ENCODE results near the gene CAPZB. TPM values are rescaled to one million over a fixed set of nuclear protein-coding genes. Genes with fewer than 3 reads are reported as not detected.
A peak's percentile ranks its signal among the peaks of the same experiment; 100 is the strongest.

Gene CAPZB
- total RNA-seq, 5 donors from 2014 or later (not counting 1 experiment from before 2014, with no cell fraction given), result 272 to 342 (median 320) TPM

DNA sequence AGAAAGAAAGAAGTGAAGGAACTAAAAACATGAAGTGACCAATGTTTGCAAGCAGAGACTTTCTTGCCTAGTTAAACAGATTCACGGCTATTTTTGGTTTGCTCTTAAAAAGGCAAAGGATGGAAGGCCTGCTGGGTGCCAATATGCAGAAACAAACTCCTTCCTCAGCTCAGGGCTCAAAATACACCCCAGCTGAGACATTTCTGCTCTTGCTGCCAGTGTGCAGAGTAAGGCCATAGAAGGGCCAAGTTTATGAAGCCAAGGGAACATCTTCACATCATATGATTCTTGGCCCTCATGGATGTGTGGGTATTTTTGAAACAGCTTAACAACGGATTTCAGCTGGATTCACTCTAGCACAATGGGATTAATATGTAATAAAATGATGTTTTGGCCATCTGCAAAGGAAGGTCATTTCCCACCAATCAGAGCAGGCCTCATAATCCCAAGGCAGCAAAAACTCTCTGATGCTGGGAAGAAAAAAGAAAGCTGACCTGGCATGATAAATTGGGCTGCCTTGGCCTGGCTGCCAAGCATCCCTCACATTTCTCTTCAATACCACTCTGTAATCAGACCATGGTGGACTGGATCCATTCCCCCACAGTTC is 70.7 kb downstream of the CAPZB start:
- no peaks in the 10 kb centered on the region for H3K27me3 Mint-ChIP-seq
- DNase-seq (no peak), ATAC-seq (replicated peaks in 1 of 4) (no peak)
- Histone ChIP-seq H3K4me3 (ENCODE audit: control insufficient read depth in 1 of 2, extremely low read depth in 1 of 2, low read length in 1 of 2) (no peak overlapping the region), H3K9me3 (no peaks in the 10 kb centered on the region), H3K27ac (ENCODE audit: low read length) (no peak overlapping the region), H3K36me3 (ENCODE audit: control insufficient read depth in 2 of 2, extremely low read depth in 1 of 2, insufficient read depth in 1 of 2, low read length in 1 of 2) (peaks cover 11 to 77% of the 10 kb centered on the region in 2 donors), H3K4me1 (ENCODE audit: control insufficient read depth in 1 of 2, extremely low read depth in 1 of 2, insufficient read depth in 2 of 2, low read length in 2 of 2) (peaks cover 0 to 40% of the 10 kb centered on the region in 2 experiments), H3K27me3 (replicated peaks in 1 of 2; ENCODE audit: control insufficient read depth in 2 of 2, extremely low read depth in 1 of 2, insufficient read depth in 2 of 2, low read length in 1 of 2) (no peaks in the 10 kb centered on the region)
- ChIA-PET POLR2A (interaction anchor here in 1 of 2 donors (0.6 kb wide), 1 partner anchor 14 kb away, joined by 7 read pairs; no protein-coding TSS in a partner anchor), CTCF (interaction anchor here in 1 of 2 donors (0.5 kb wide), 1 partner anchor 86 kb away, joined by 5 read pairs; no protein-coding TSS in a partner anchor)
- peaks cover 33% of the 10 kb centered on the region for H3K36me3 Mint-ChIP-seq
- H3K4me1 Mint-ChIP-seq, result peaks cover 87 to 91% (median 88%) of the 10 kb centered on the region in 3 donors
- H3K27ac Mint-ChIP-seq, result peak overlapping the region; percentile 50 to 75
- H3K9me3 Mint-ChIP-seq, result no peaks in the 10 kb centered on the region
- no peak overlapping the region for H3K4me3 Mint-ChIP-seq
- 100% methylated on average over 1 of the region's 2 CpGs for WGBS (ENCODE audit: insufficient coverage)

- ChIA-PET CTCF (interaction anchor here in 1 of 2 donors (0.5 kb wide), 1 partner anchor 87 kb away, joined by 5 read pairs; no protein-coding TSS in a partner anchor), POLR2A (no interaction called here)
- H3K4me3 ChIP-seq (ENCODE audit: control insufficient read depth in 1 of 2, extremely low read depth in 1 of 2, low read length in 1 of 2), result no peak overlapping the region
- DNase-seq, result no peak
- H3K4me1 ChIP-seq (ENCODE audit: control insufficient read depth in 1 of 2, extremely low read depth in 1 of 2, insufficient read depth in 2 of 2, low read length in 2 of 2), result peaks cover 2 to 40% of the 10 kb centered on the region in 2 experiments
- H3K36me3 ChIP-seq (ENCODE audit: control insufficient read depth in 2 of 2, extremely low read depth in 1 of 2, insufficient read depth in 1 of 2, low read length in 1 of 2), result peaks cover 6 to 75% of the 10 kb centered on the region in 2 donors
- no peaks in the 10 kb centered on the region for H3K27me3 Mint-ChIP-seq
- no peak overlapping the region for H3K4me3 Mint-ChIP-seq
- H3K4me1 Mint-ChIP-seq, result peaks cover 88 to 91% (median 89%) of the 10 kb centered on the region in 3 donors
- no peaks in the 10 kb centered on the region for H3K27me3 ChIP-seq (replicated peaks in 1 of 2; ENCODE audit: control insufficient read depth in 2 of 2, extremely low read depth in 1 of 2, insufficient read depth in 2 of 2, low read length in 1 of 2)
- H3K9me3 Mint-ChIP-seq, result no peaks in the 10 kb centered on the region
- peaks cover 28% of the 10 kb centered on the region for H3K36me3 Mint-ChIP-seq
- 97% methylated on average over 4 of the region's 12 CpGs for WGBS (ENCODE audit: insufficient coverage)
- H3K9me3 ChIP-seq, result no peaks in the 10 kb centered on the region
- ATAC-seq (replicated peaks in 1 of 4), result no peak
- peak overlapping the region; percentile 49 to 50 for H3K27ac Mint-ChIP-seq
- no peak overlapping the region for H3K27ac ChIP-seq (ENCODE audit: low read length)
These were observed 71.3 kb downstream of the CAPZB start for GRCh38 chr1:19413999-19414398.

DNA sequence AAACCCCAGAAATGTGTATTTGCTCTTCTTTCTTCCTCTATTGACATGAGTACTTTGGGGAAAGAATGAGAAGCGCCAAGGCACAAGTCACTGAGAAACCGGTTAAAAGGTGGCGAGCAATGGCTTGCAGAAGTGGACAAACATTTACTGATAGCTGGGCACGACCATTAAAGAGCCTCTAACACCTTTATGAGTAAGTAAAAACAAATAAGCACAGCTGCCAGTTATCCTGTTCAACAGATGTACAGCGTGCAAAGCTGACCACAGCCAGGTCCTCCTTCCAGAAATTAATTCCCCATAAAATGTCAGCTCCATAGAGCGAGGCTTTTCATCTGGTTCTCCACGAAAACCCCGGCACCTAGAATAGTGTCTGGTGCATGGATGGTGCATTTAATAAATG is 72.7 kb downstream of the CAPZB start:
- H3K4me3 Mint-ChIP-seq, result no peak overlapping the region
- ATAC-seq (replicated peaks in 1 of 4) (no peak), DNase-seq (no peak)
- 92% methylated on average over 2 of the region's 8 CpGs for WGBS (ENCODE audit: insufficient coverage)
- CTCF ChIA-PET, result no interaction called here
- no peaks in the 10 kb centered on the region for H3K9me3 Mint-ChIP-seq
- POLR2A ChIA-PET, result no interaction called here
- Histone ChIP-seq H3K4me1 (ENCODE audit: control insufficient read depth in 1 of 2, extremely low read depth in 1 of 2, insufficient read depth in 2 of 2, low read length in 2 of 2) (peaks cover 2 to 45% of the 10 kb centered on the region in 2 experiments), H3K9me3 (no peaks in the 10 kb centered on the region), H3K27me3 (replicated peaks in 1 of 2; ENCODE audit: control insufficient read depth in 2 of 2, extremely low read depth in 1 of 2, insufficient read depth in 2 of 2, low read length in 1 of 2) (no peaks in the 10 kb centered on the region), H3K4me3 (ENCODE audit: control insufficient read depth in 1 of 2, extremely low read depth in 1 of 2, low read length in 1 of 2) (no peak overlapping the region), H3K36me3 (ENCODE audit: control insufficient read depth in 2 of 2, extremely low read depth in 1 of 2, insufficient read depth in 1 of 2, low read length in 1 of 2) (peaks cover 9 to 69% of the 10 kb centered on the region in 2 donors), H3K27ac (ENCODE audit: low read length) (no peak overlapping the region)
- peaks cover 86 to 92% (median 88%) of the 10 kb centered on the region in 3 donors for H3K4me1 Mint-ChIP-seq
- H3K27me3 Mint-ChIP-seq, result no peaks in the 10 kb centered on the region
- peak overlapping the region in 1 of 2 donors; percentile 23 for H3K27ac Mint-ChIP-seq
- peaks cover 18% of the 10 kb centered on the region for H3K36me3 Mint-ChIP-seq

- ATAC-seq (replicated peaks in 1 of 4), result no peak
- H3K36me3 ChIP-seq (ENCODE audit: control insufficient read depth in 2 of 2, extremely low read depth in 1 of 2, insufficient read depth in 1 of 2, low read length in 1 of 2), result peaks cover 9 to 68% of the 10 kb centered on the region in 2 donors
- ChIA-PET CTCF (no interaction called here), POLR2A (no interaction called here)
- H3K9me3 ChIP-seq, result no peaks in the 10 kb centered on the region
- DNase-seq, result no peak
- Mint-ChIP-seq H3K4me3 (peak overlapping the region in 1 of 3 donors; percentile 25), H3K9me3 (no peaks in the 10 kb centered on the region), H3K4me1 (peaks cover 87 to 93% (median 89%) of the 10 kb centered on the region in 3 donors), H3K27ac (peak overlapping the region in 1 of 2 donors; percentile 69), H3K27me3 (no peaks in the 10 kb centered on the region), H3K36me3 (peaks cover 13% of the 10 kb centered on the region)
- H3K4me3 ChIP-seq (ENCODE audit: control insufficient read depth in 1 of 2, extremely low read depth in 1 of 2, low read length in 1 of 2), result no peak overlapping the region
- no peaks in the 10 kb centered on the region for H3K27me3 ChIP-seq (replicated peaks in 1 of 2; ENCODE audit: control insufficient read depth in 2 of 2, extremely low read depth in 1 of 2, insufficient read depth in 2 of 2, low read length in 1 of 2)
- peaks cover 4 to 51% of the 10 kb centered on the region in 2 experiments for H3K4me1 ChIP-seq (ENCODE audit: control insufficient read depth in 1 of 2, extremely low read depth in 1 of 2, insufficient read depth in 2 of 2, low read length in 2 of 2)
- no peak overlapping the region for H3K27ac ChIP-seq (ENCODE audit: low read length)
- WGBS (ENCODE audit: insufficient coverage), result 83% methylated on average over 5 of the region's 8 CpGs
These were observed 73.7 kb downstream of the CAPZB start for GRCh38 chr1:19411612-19412011.

DNA sequence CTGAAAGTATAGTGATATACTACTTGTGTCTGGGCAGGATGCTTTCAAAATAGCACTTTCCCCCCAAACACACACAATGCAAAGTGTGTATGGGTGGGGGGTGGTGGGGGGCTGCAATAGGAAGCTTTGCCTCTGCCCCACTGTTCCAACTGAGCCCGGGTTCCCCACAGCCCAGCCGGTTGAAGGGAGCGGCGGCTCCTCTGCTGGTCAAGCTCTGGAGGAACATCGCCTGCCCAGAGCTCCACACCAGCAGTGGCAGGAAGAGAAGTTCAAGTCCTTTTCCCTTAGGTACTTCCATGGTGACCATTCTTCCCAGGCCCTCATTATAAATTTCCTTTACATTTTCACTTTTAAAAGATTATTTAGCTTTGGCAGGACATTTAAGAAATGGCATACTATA is 74.9 kb downstream of the CAPZB start:
- H3K4me1 ChIP-seq (ENCODE audit: control insufficient read depth in 1 of 2, extremely low read depth in 1 of 2, insufficient read depth in 2 of 2, low read length in 2 of 2), result peaks cover 5 to 55% of the 10 kb centered on the region in 2 experiments
- Mint-ChIP-seq H3K36me3 (peaks cover 19% of the 10 kb centered on the region), H3K4me1 (peaks cover 89 to 96% (median 90%) of the 10 kb centered on the region in 3 donors), H3K9me3 (no peaks in the 10 kb centered on the region), H3K27me3 (no peaks in the 10 kb centered on the region), H3K4me3 (peak overlapping the region in 1 of 3 donors; percentile 19), H3K27ac (peak overlapping the region; percentile 50 to 77)
- CTCF ChIA-PET, result no interaction called here
- H3K36me3 ChIP-seq (ENCODE audit: control insufficient read depth in 2 of 2, extremely low read depth in 1 of 2, insufficient read depth in 1 of 2, low read length in 1 of 2), result peaks cover 9 to 60% of the 10 kb centered on the region in 2 donors
- H3K27ac ChIP-seq (ENCODE audit: low read length), result no peak overlapping the region
- WGBS (ENCODE audit: insufficient coverage), result no CpG with 5 or more reads among the region's 5 CpGs
- no peak overlapping the region for H3K4me3 ChIP-seq (ENCODE audit: control insufficient read depth in 1 of 2, extremely low read depth in 1 of 2, low read length in 1 of 2)
- DNase-seq (no peak), ATAC-seq (replicated peaks in 1 of 4) (no peak)
- H3K9me3 ChIP-seq, result no peaks in the 10 kb centered on the region
- no peaks in the 10 kb centered on the region for H3K27me3 ChIP-seq (replicated peaks in 1 of 2; ENCODE audit: control insufficient read depth in 2 of 2, extremely low read depth in 1 of 2, insufficient read depth in 2 of 2, low read length in 1 of 2)
- POLR2A ChIA-PET, result interaction anchor here in 1 of 2 donors (0.7 kb wide), 1 partner anchor 39 kb away, joined by 3 read pairs; no protein-coding TSS in a partner anchor

DNA sequence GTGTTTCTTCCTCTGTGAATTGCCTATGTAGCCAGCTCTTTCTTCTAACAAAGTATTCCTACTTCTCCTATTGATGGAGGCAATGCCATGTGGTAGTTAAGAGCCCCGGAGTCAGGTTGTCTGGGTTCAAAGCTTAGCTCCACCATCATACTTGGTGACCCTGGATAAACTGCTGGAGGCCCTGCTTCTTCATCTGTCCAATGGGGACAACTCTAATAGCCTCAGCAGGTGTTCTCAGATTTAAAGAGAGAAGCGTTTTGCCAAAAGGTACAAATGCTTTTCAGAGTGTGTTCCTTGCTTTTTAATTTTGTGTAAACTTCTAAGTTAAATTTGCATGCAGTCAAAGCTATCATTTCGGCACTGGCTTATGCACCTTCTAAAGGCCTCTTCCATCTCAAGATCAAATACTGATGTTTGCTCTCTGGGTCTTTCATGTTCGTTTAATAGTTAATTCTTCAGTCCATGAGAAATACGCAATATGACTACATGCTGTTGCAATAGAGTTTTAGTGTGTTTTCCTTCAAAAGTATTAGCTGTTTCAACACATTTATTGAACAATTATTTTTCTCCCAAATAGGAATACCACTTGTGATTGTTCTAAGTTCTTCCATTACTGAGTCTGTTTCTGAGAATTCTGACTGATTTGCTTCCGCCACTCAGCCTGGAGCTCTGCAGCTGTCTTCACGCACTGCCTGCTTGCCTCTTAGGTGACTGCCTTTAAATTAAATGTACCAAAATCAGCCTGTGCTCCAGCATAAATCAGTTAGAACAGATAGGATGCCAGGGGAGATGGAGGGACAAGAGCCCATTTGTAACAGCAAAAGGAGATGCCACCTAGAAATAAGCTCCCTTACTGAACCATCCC is 75.6 kb downstream of the CAPZB start:
- no peaks in the 10 kb centered on the region for H3K9me3 Mint-ChIP-seq
- H3K36me3 Mint-ChIP-seq, result peaks cover 24% of the 10 kb centered on the region
- ATAC-seq (replicated peaks in 1 of 4) (no peak), DNase-seq (no peak)
- WGBS (ENCODE audit: insufficient coverage), result 87% methylated on average over 3 of the region's 7 CpGs
- ChIA-PET CTCF (interaction anchor here in 1 of 2 donors (1.1 kb wide), 1 partner anchor 19 kb away, joined by 3 read pairs; no protein-coding TSS in a partner anchor), POLR2A (interaction anchor here in 1 of 2 donors (0.7 kb wide), 1 partner anchor 38 kb away, joined by 3 read pairs; no protein-coding TSS in a partner anchor)
- no peaks in the 10 kb centered on the region for H3K27me3 Mint-ChIP-seq
- no peaks in the 10 kb centered on the region for H3K9me3 ChIP-seq
- peaks cover 9 to 54% of the 10 kb centered on the region in 2 donors for H3K36me3 ChIP-seq (ENCODE audit: control insufficient read depth in 2 of 2, extremely low read depth in 1 of 2, insufficient read depth in 1 of 2, low read length in 1 of 2)
- H3K4me1 ChIP-seq (ENCODE audit: control insufficient read depth in 1 of 2, extremely low read depth in 1 of 2, insufficient read depth in 2 of 2, low read length in 2 of 2), result peaks cover 5 to 56% of the 10 kb centered on the region in 2 experiments
- H3K4me3 Mint-ChIP-seq, result peak overlapping the region in 1 of 3 donors; percentile 19
- no peak overlapping the region for H3K27ac ChIP-seq (ENCODE audit: low read length)
- H3K4me1 Mint-ChIP-seq, result peaks cover 89 to 96% (median 90%) of the 10 kb centered on the region in 3 donors
- no peaks in the 10 kb centered on the region for H3K27me3 ChIP-seq (replicated peaks in 1 of 2; ENCODE audit: control insufficient read depth in 2 of 2, extremely low read depth in 1 of 2, insufficient read depth in 2 of 2, low read length in 1 of 2)
- peak overlapping the region; percentile 69 to 77 for H3K27ac Mint-ChIP-seq
- no peak overlapping the region for H3K4me3 ChIP-seq (ENCODE audit: control insufficient read depth in 1 of 2, extremely low read depth in 1 of 2, low read length in 1 of 2)
